CD4-positive, CD25-positive, alpha-beta regulatory T cell (primary cell): ENCODE measurements around the gene SSRP1. TPM values are rescaled to one million over a fixed set of nuclear protein-coding genes. Genes with fewer than 3 reads are reported as not detected.

Experiments
- ATAC-seq, 2 donors: fragments of 150-1000 bp; cut with Tn5 transposase; one replicate each; pipeline ENCODE4 v1.10.0; 2021; ENCODE audit warnings: low read depth in 2 of 2, moderate number of reproducible peaks in 2 of 2, moderate library complexity in 1 of 2
- DNase-seq, 3 donors: peaks; one replicate each; pipeline versions ENCODE4 v3.0.0 to v3.0.0-alpha.2; 2012 to 2022; ENCODE audit warnings: mixed read lengths in 1 of 3
- H3K27ac ChIP-seq: one replicate; pipeline ENCODE4 v1.7.0; 2013; ENCODE audit warnings: mild to moderate bottlenecking, low read length; ENCODE audit not compliant: insufficient read depth, poor library complexity, severe bottlenecking
- H3K27me3 ChIP-seq: one replicate; pipeline ENCODE4 v1.7.0; 2013; ENCODE audit warnings: low read length; ENCODE audit not compliant: control insufficient read depth, insufficient read depth
- H3K36me3 ChIP-seq: one replicate; pipeline ENCODE4 v1.7.0; 2013; ENCODE audit warnings: mild to moderate bottlenecking, low read length, moderate library complexity; ENCODE audit not compliant: control insufficient read depth, insufficient read depth
- H3K4me1 ChIP-seq: 2 replicates; pipeline ENCODE4 v1.7.0; 2013; ENCODE audit warnings: mild to moderate bottlenecking, low read length; ENCODE audit not compliant: insufficient read depth, control insufficient read depth, poor library complexity, severe bottlenecking
- H3K4me3 ChIP-seq: one replicate; pipeline ENCODE4 v1.7.0; 2013; ENCODE audit warnings: low read depth, mild to moderate bottlenecking, low read length, moderate library complexity
- H3K9me3 ChIP-seq, 2 experiments: 1 replicate in 1 of 2; 2 replicates in 1 of 2; pipeline ENCODE4 v1.7.0; 2013; ENCODE audit warnings: low read length in 2 of 2, mild to moderate bottlenecking in 1 of 2, moderate library complexity in 1 of 2; ENCODE audit not compliant: control insufficient read depth in 2 of 2
- H3K27ac Mint-ChIP-seq, 3 donors: one replicate each; pipeline ENCODE4 v1.8.0; 2020 to 2022; ENCODE audit warnings: mild to moderate bottlenecking in 3 of 3, mixed read lengths in 3 of 3, moderate library complexity in 2 of 3
- H3K27me3 Mint-ChIP-seq: one replicate; pipeline ENCODE4 v1.8.0; 2022; ENCODE audit warnings: mild to moderate bottlenecking, mixed read lengths
- H3K36me3 Mint-ChIP-seq: one replicate; pipeline ENCODE4 v1.8.0; 2020; ENCODE audit warnings: mixed read lengths
- H3K4me1 Mint-ChIP-seq, 4 donors: one replicate each; pipeline ENCODE4 v1.8.0; 2020 to 2022; ENCODE audit warnings: mixed read lengths in 4 of 4, mild to moderate bottlenecking in 1 of 4
- H3K4me3 Mint-ChIP-seq, 4 donors: one replicate each; pipeline ENCODE4 v1.8.0; 2020 to 2022; ENCODE audit warnings: mild to moderate bottlenecking in 4 of 4, mixed read lengths in 4 of 4, moderate library complexity in 3 of 4
- H3K9me3 Mint-ChIP-seq, 7 donors: one replicate each; pipeline ENCODE4 v1.8.0; 2020 to 2022; ENCODE audit warnings: mixed read lengths in 7 of 7, mild to moderate bottlenecking in 3 of 7, moderate library complexity in 2 of 7
- polyA plus RNA-seq, 4 donors: library from polyadenylated mRNA; unstranded; fragments of 300-500 nt; fragmentation: Illumina TruSeq; gene quantifications; one replicate each; pipeline ENCODE4 v1.2.3, GENCODE V29; 2021
- total RNA-seq: library from RNA; stranded (reverse); gene quantifications from one replicate; pipeline ENCODE4 v1.2.3, GENCODE V29; 2022

Gene SSRP1
- total and polyA plus RNA-seq, 5 donors from 2014 or later, result 20.5 to 54.6 (median 28.9) TPM

- H3K4me1 Mint-ChIP-seq, result peaks cover 7 to 25% (median 10%) of the 10 kb centered on the region in 4 donors
- no peaks in the 10 kb centered on the region for H3K27me3 ChIP-seq
- DNase-seq, result no peak
- H3K27ac ChIP-seq, result no peak overlapping the region
- no peaks in the 10 kb centered on the region for H3K9me3 ChIP-seq
- no peak overlapping the region for H3K4me3 Mint-ChIP-seq
- no peaks in the 10 kb centered on the region for H3K36me3 ChIP-seq
- no peak for ATAC-seq
- H3K27ac Mint-ChIP-seq, result no peak overlapping the region
- no peak overlapping the region for H3K4me3 ChIP-seq
- peaks cover 0 to 1% (median 0%) of the 10 kb centered on the region in 7 donors for H3K9me3 Mint-ChIP-seq
- no peaks in the 10 kb centered on the region for H3K27me3 Mint-ChIP-seq
- H3K36me3 Mint-ChIP-seq, result peaks cover 23% of the 10 kb centered on the region
- peaks cover 13% of the 10 kb centered on the region for H3K4me1 ChIP-seq
Measured at GRCh38 chr11:57307666-57308270, 27.9 kb downstream of the SSRP1 start.

- ATAC-seq, result no peak
- no peak overlapping the region for H3K27ac ChIP-seq
- no peak overlapping the region for H3K27ac Mint-ChIP-seq
Measured at GRCh38 chr11:57306940-57307565, 28.6 kb downstream of the SSRP1 start.

GRCh38 chr11:57306161-57306876, 29.4 kb downstream of the SSRP1 start:
- peaks cover 0 to 14% (median 5%) of the 10 kb centered on the region in 4 donors for H3K4me1 Mint-ChIP-seq
- H3K36me3 Mint-ChIP-seq, result peaks cover 28% of the 10 kb centered on the region
- Histone ChIP-seq H3K4me1 (peaks cover 7% of the 10 kb centered on the region), H3K36me3 (no peaks in the 10 kb centered on the region), H3K4me3 (no peak overlapping the region), H3K27ac (no peak overlapping the region), H3K27me3 (no peaks in the 10 kb centered on the region), H3K9me3 (no peaks in the 10 kb centered on the region)
- no peak overlapping the region for H3K27ac Mint-ChIP-seq
- no peaks in the 10 kb centered on the region for H3K27me3 Mint-ChIP-seq
- H3K4me3 Mint-ChIP-seq, result no peak overlapping the region
- H3K9me3 Mint-ChIP-seq, result peaks cover 0 to 1% (median 0%) of the 10 kb centered on the region in 7 donors
- DNase-seq (no peak), ATAC-seq (no peak)

More at GRCh38 chr11:57306940-57307565, 28.6 kb downstream of the SSRP1 start:
- Mint-ChIP-seq H3K36me3 (peaks cover 23% of the 10 kb centered on the region), H3K4me3 (no peak overlapping the region), H3K27me3 (no peaks in the 10 kb centered on the region), H3K9me3 (peaks cover 0 to 1% (median 0%) of the 10 kb centered on the region in 7 donors), H3K4me1 (peaks cover 6 to 21% (median 7%) of the 10 kb centered on the region in 4 donors)
- Histone ChIP-seq H3K4me3 (no peak overlapping the region), H3K9me3 (no peaks in the 10 kb centered on the region), H3K4me1 (peaks cover 13% of the 10 kb centered on the region), H3K27me3 (no peaks in the 10 kb centered on the region), H3K36me3 (no peaks in the 10 kb centered on the region)
- DNase-seq, result no peak

GRCh38 chr11:57305523-57305922, 30.2 kb downstream of the SSRP1 start:
- H3K9me3 ChIP-seq, result no peaks in the 10 kb centered on the region
- Mint-ChIP-seq H3K9me3 (peaks cover 0 to 3% (median 0%) of the 10 kb centered on the region in 7 donors), H3K4me3 (no peak overlapping the region), H3K4me1 (peaks cover 0 to 7% (median 4%) of the 10 kb centered on the region in 4 donors), H3K36me3 (peaks cover 35% of the 10 kb centered on the region), H3K27me3 (no peaks in the 10 kb centered on the region), H3K27ac (no peak overlapping the region)
- H3K4me1 ChIP-seq, result no peaks in the 10 kb centered on the region
- no peaks in the 10 kb centered on the region for H3K27me3 ChIP-seq
- H3K27ac ChIP-seq, result no peak overlapping the region
- no peak for ATAC-seq
- no peaks in the 10 kb centered on the region for H3K36me3 ChIP-seq
- DNase-seq, result no peak
- H3K4me3 ChIP-seq, result no peak overlapping the region

- no peak overlapping the region for H3K4me3 ChIP-seq
- H3K36me3 Mint-ChIP-seq, result peaks cover 36% of the 10 kb centered on the region
- H3K4me1 Mint-ChIP-seq, result peaks cover 0 to 4% (median 3%) of the 10 kb centered on the region in 4 donors
- H3K9me3 ChIP-seq, result peaks cover 3 to 11% of the 10 kb centered on the region in 2 experiments
- H3K4me3 Mint-ChIP-seq, result no peak overlapping the region
- no peak overlapping the region for H3K27ac ChIP-seq
- peaks cover 0 to 6% (median 0%) of the 10 kb centered on the region in 7 donors for H3K9me3 Mint-ChIP-seq
- H3K4me1 ChIP-seq, result no peaks in the 10 kb centered on the region
- ATAC-seq, result no peak
- H3K27me3 ChIP-seq, result no peaks in the 10 kb centered on the region
- H3K27ac Mint-ChIP-seq, result no peak overlapping the region
- no peaks in the 10 kb centered on the region for H3K27me3 Mint-ChIP-seq
- no peak for DNase-seq
- H3K36me3 ChIP-seq, result peaks cover 12% of the 10 kb centered on the region
Measured at GRCh38 chr11:57303990-57304579, 31.6 kb downstream of the SSRP1 start.

GRCh38 chr11:57303280-57303989, 32.3 kb downstream of the SSRP1 start:
- Histone ChIP-seq H3K27ac (no peak overlapping the region), H3K9me3 (peaks cover 3 to 13% of the 10 kb centered on the region in 2 experiments), H3K27me3 (no peaks in the 10 kb centered on the region), H3K4me1 (no peaks in the 10 kb centered on the region), H3K36me3 (peaks cover 16% of the 10 kb centered on the region), H3K4me3 (no peak overlapping the region)
- no peak overlapping the region for H3K27ac Mint-ChIP-seq
- peaks cover 0 to 4% (median 3%) of the 10 kb centered on the region in 4 donors for H3K4me1 Mint-ChIP-seq
- no peak for DNase-seq
- no peak for ATAC-seq
- peaks cover 38% of the 10 kb centered on the region for H3K36me3 Mint-ChIP-seq
- H3K4me3 Mint-ChIP-seq, result no peak overlapping the region
- H3K27me3 Mint-ChIP-seq, result no peaks in the 10 kb centered on the region
- H3K9me3 Mint-ChIP-seq, result peaks cover 0 to 9% (median 0%) of the 10 kb centered on the region in 7 donors

- Mint-ChIP-seq H3K9me3 (peaks cover 0 to 9% (median 0%) of the 10 kb centered on the region in 7 donors), H3K27ac (no peak overlapping the region), H3K27me3 (no peaks in the 10 kb centered on the region), H3K4me1 (peaks cover 0 to 2% (median under 1%) of the 10 kb centered on the region in 4 donors), H3K4me3 (no peak overlapping the region), H3K36me3 (peaks cover 38% of the 10 kb centered on the region)
- Histone ChIP-seq H3K9me3 (peaks cover 3 to 13% of the 10 kb centered on the region in 2 experiments), H3K36me3 (peaks cover 16% of the 10 kb centered on the region), H3K27ac (no peak overlapping the region), H3K4me1 (no peaks in the 10 kb centered on the region), H3K27me3 (no peaks in the 10 kb centered on the region), H3K4me3 (no peak overlapping the region)
- no peak for DNase-seq
- ATAC-seq, result no peak
Measured at GRCh38 chr11:57302489-57302888, 33.2 kb downstream of the SSRP1 start.
